ENCODE measurements around the gene B3GALT6.

DNA sequence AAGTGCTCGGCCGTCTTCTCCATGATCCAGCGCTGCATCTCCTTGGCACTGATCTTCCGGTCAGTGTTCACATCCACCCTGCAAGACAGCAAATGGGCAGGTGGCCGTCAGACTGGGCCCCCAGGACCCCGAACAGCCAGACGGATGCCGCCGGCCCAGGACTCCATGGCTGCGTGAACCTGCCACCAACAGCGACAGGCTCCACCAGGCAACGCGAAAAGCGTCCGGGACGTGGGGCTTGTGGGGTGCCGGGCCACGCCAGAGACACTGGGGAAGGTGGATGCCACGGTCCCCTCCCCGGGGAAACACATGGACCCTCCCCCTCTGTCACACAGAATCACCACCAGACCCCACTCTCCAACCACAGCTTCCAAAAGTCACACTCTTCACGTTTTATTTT is 8.1 kb upstream of the B3GALT6 start:
- TF ChIP-seq, protein P1, sequence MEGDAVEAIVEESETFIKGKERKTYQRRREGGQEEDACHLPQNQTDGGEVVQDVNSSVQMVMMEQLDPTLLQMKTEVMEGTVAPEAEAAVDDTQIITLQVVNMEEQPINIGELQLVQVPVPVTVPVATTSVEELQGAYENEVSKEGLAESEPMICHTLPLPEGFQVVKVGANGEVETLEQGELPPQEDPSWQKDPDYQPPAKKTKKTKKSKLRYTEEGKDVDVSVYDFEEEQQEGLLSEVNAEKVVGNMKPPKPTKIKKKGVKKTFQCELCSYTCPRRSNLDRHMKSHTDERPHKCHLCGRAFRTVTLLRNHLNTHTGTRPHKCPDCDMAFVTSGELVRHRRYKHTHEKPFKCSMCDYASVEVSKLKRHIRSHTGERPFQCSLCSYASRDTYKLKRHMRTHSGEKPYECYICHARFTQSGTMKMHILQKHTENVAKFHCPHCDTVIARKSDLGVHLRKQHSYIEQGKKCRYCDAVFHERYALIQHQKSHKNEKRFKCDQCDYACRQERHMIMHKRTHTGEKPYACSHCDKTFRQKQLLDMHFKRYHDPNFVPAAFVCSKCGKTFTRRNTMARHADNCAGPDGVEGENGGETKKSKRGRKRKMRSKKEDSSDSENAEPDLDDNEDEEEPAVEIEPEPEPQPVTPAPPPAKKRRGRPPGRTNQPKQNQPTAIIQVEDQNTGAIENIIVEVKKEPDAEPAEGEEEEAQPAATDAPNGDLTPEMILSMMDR (IDR thresholded peaks at IDR 0.05), result no peak
- TF ChIP-seq POLR2A (IDR thresholded peaks at IDR 0.05) (no peak), EP300 (IDR thresholded peaks at IDR 0.05) (no peak)

All from gastroesophageal sphincter (tissue), 3 donors.